ENCODE data around the gene IQSEC1. TPM values are rescaled to one million over a fixed set of nuclear protein-coding genes. Genes with fewer than 3 reads are reported as not detected.

Gene IQSEC1
- polyA plus RNA-seq, 1 donor (not counting 4 experiments of a cell fraction or from before 2014, with no cell fraction given), result 2.8 TPM

GRCh38 chr3:12975748-12976522, 97.3 kb downstream of the IQSEC1 start:
- peaks cover 5% of the 10 kb centered on the region for H3K27me3 ChIP-seq (ENCODE audit: control insufficient read depth, extremely low read depth, insufficient read depth, low read length)
- no peak overlapping the region for H3K4me3 ChIP-seq (ENCODE audit: control insufficient read depth in 2 of 3, extremely low read depth in 1 of 3, insufficient read depth in 2 of 3, low read depth in 1 of 3, low read length in 3 of 3)
- no peak for TF ChIP-seq EZH2 (IDR thresholded peaks at IDR 0.05; ENCODE audit: low read length)
- TF ChIP-seq CTCF (optimal IDR thresholded peaks at IDR 0.05 in 1 of 3, IDR thresholded peaks at IDR 0.05 in 1 of 3, conservative IDR thresholded peaks at IDR 0.05 in 1 of 3; ENCODE audit: extremely low read depth in 1 of 3, insufficient read depth in 2 of 3, low read length in 3 of 3), result no peak
- no peaks in the 10 kb centered on the region for H3K4me1 ChIP-seq (ENCODE audit: control insufficient read depth, extremely low read depth, insufficient read depth, low read length)
- no peak overlapping the region for H3K27ac ChIP-seq (ENCODE audit: control insufficient read depth, insufficient read depth, low read length)
- dilution Hi-C loops (cut with MboI; ENCODE audit: extremely low pct_ligation_motif_present, low sequenced_read_pairs), result no loop called here
- H3K36me3 ChIP-seq (ENCODE audit: control insufficient read depth in 2 of 2, extremely low read depth in 1 of 2, insufficient read depth in 2 of 2, low read length in 2 of 2), result no peaks in the 10 kb centered on the region
- H3K79me2 ChIP-seq (ENCODE audit: control insufficient read depth, insufficient read depth, low read length), result no peaks in the 10 kb centered on the region
- no peak overlapping the region for H3K4me2 ChIP-seq (ENCODE audit: control insufficient read depth, extremely low read depth, insufficient read depth, low read depth, low read length)
- H3K9me1 ChIP-seq (ENCODE audit: control insufficient read depth, extremely low read depth, insufficient read depth, low read length), result no peaks in the 10 kb centered on the region
- FAIRE-seq (no peak), DNase-seq (ENCODE audit: low read depth, low spot score) (no peak)
- no peak overlapping the region for H2AFZ ChIP-seq (ENCODE audit: control insufficient read depth, low read length)
- H3K9ac ChIP-seq (ENCODE audit: control insufficient read depth, extremely low read depth, insufficient read depth, low read length), result no peak overlapping the region
- H3K9me3 ChIP-seq (ENCODE audit: control insufficient read depth, low read depth, low read length), result no peaks in the 10 kb centered on the region
- no peaks in the 10 kb centered on the region for H4K20me1 ChIP-seq (ENCODE audit: control insufficient read depth, extremely low read depth, insufficient read depth, low read length)

- FAIRE-seq, result no peak
- H2AFZ ChIP-seq (ENCODE audit: control insufficient read depth, low read length), result no peak overlapping the region
- H3K9me1 ChIP-seq (ENCODE audit: control insufficient read depth, extremely low read depth, insufficient read depth, low read length), result no peaks in the 10 kb centered on the region
- no peak overlapping the region for H3K4me2 ChIP-seq (ENCODE audit: control insufficient read depth, extremely low read depth, insufficient read depth, low read depth, low read length)
- dilution Hi-C loops (cut with MboI; ENCODE audit: extremely low pct_ligation_motif_present, low sequenced_read_pairs), result no loop called here
- no peaks in the 10 kb centered on the region for H3K4me1 ChIP-seq (ENCODE audit: control insufficient read depth, extremely low read depth, insufficient read depth, low read length)
- no peaks in the 10 kb centered on the region for H3K9me3 ChIP-seq (ENCODE audit: control insufficient read depth, low read depth, low read length)
- H4K20me1 ChIP-seq (ENCODE audit: control insufficient read depth, extremely low read depth, insufficient read depth, low read length), result no peaks in the 10 kb centered on the region
- TF ChIP-seq EZH2 (IDR thresholded peaks at IDR 0.05; ENCODE audit: low read length), result no peak
- TF ChIP-seq CTCF (optimal IDR thresholded peaks at IDR 0.05 in 1 of 3, IDR thresholded peaks at IDR 0.05 in 1 of 3, conservative IDR thresholded peaks at IDR 0.05 in 1 of 3; ENCODE audit: extremely low read depth in 1 of 3, insufficient read depth in 2 of 3, low read length in 3 of 3), result no peak
- H3K27ac ChIP-seq (ENCODE audit: control insufficient read depth, insufficient read depth, low read length), result no peak overlapping the region
- peaks cover 11% of the 10 kb centered on the region for H3K27me3 ChIP-seq (ENCODE audit: control insufficient read depth, extremely low read depth, insufficient read depth, low read length)
- H3K79me2 ChIP-seq (ENCODE audit: control insufficient read depth, insufficient read depth, low read length), result no peaks in the 10 kb centered on the region
- H3K9ac ChIP-seq (ENCODE audit: control insufficient read depth, extremely low read depth, insufficient read depth, low read length), result no peak overlapping the region
- no peaks in the 10 kb centered on the region for H3K36me3 ChIP-seq (ENCODE audit: control insufficient read depth in 2 of 2, extremely low read depth in 1 of 2, insufficient read depth in 2 of 2, low read length in 2 of 2)
- no peak overlapping the region for H3K4me3 ChIP-seq (ENCODE audit: control insufficient read depth in 2 of 3, extremely low read depth in 1 of 3, insufficient read depth in 2 of 3, low read depth in 1 of 3, low read length in 3 of 3)
- DNase-seq (ENCODE audit: low read depth, low spot score), result no peak
Measured at GRCh38 chr3:12974819-12975218, 98.4 kb downstream of the IQSEC1 start.
